DOHH2 (cell line): ENCODE data around the gene PRR23E.

ENCODE experiments used
- H3F3A ChIP-seq: fragments of 200-600 bp; sonication (generic), shearing (Covaris generic); 2 replicates; pipeline ENCODE4 v1.6.0; 2016; ENCODE audit warnings: antibody characterized with exemption, mild to moderate bottlenecking; ENCODE audit not compliant: control insufficient read depth, insufficient read depth
- H3K27ac ChIP-seq: fragments of 200-600 bp; sonication (generic); 2 replicates; pipeline ENCODE4 v1.5.1; 2014; ENCODE audit warnings: low read depth, mild to moderate bottlenecking, low read length, moderate library complexity
- H3K27me3 ChIP-seq: fragments of 200-600 bp; sonication (generic); 2 replicates; pipeline ENCODE4 v1.6.1; 2014; ENCODE audit warnings: mild to moderate bottlenecking, low read length, mixed read lengths; ENCODE audit not compliant: control insufficient read depth
- H3K36me3 ChIP-seq: fragments of 200-600 bp; sonication (generic); 2 replicates; pipeline ENCODE4 v1.6.1; 2014; ENCODE audit warnings: mild to moderate bottlenecking, low read length, moderate library complexity, mixed read lengths; ENCODE audit not compliant: control insufficient read depth
- H3K4me1 ChIP-seq: fragments of 200-600 bp; sonication (generic); 2 replicates; pipeline ENCODE4 v1.6.1; 2014; ENCODE audit warnings: mild to moderate bottlenecking, low read length, mixed read lengths; ENCODE audit not compliant: control insufficient read depth
- H3K4me2 ChIP-seq: fragments of 200-600 bp; sonication (generic); 2 replicates; pipeline ENCODE4 v1.6.0; 2014; ENCODE audit warnings: mild to moderate bottlenecking, low read length, moderate library complexity
- H3K4me3 ChIP-seq: fragments of 200-600 bp; sonication (generic); 2 replicates; pipeline ENCODE4 v1.5.1; 2014; ENCODE audit warnings: mild to moderate bottlenecking, low read length, mixed read lengths
- H3K79me2 ChIP-seq: fragments of 200-600 bp; sonication (generic); 2 replicates; pipeline ENCODE4 v1.6.1; 2014; ENCODE audit warnings: mild to moderate bottlenecking, low read length, mixed read lengths; ENCODE audit not compliant: control insufficient read depth
- H3K9me2 ChIP-seq: fragments of 200-600 bp; sonication (generic); replicated peaks from 2 replicates; pipeline ENCODE4 v1.6.1; 2014; ENCODE audit warnings: mild to moderate bottlenecking, low read length, mixed read lengths; ENCODE audit not compliant: control insufficient read depth
- H3K9me3 ChIP-seq: fragments of 200-600 bp; sonication (generic); 2 replicates; pipeline ENCODE4 v1.6.1; 2014; ENCODE audit warnings: antibody characterized with exemption, low read length, mixed read lengths; ENCODE audit not compliant: control insufficient read depth, insufficient read depth
- H4K20me1 ChIP-seq: fragments of 200-600 bp; sonication (generic); 2 replicates; pipeline ENCODE4 v1.6.0; 2014; ENCODE audit warnings: low read depth, mild to moderate bottlenecking, antibody characterized with exemption, low read length, moderate library complexity; ENCODE audit not compliant: control insufficient read depth, insufficient read depth
- EZH2phosphoT487 ChIP-seq: fragments of 200-600 bp; sonication (generic); IDR thresholded peaks from 2 replicates; pipeline ENCODE4 v1.6.1; 2017; ENCODE audit warnings: borderline replicate concordance, mild to moderate bottlenecking, antibody characterized with exemption, low read length, moderate library complexity, mixed read lengths
- TF ChIP-seq, protein P1 (sequence below): fragments of 200-600 bp; sonication (generic); IDR thresholded peaks from one replicate; pipeline ENCODE4 v1.5.1; 2014; ENCODE audit warnings: antibody characterized with exemption, mild to moderate bottlenecking, low read depth, low read length; ENCODE audit not compliant: poor library complexity, severe bottlenecking

Gene PRR23E

DNA sequence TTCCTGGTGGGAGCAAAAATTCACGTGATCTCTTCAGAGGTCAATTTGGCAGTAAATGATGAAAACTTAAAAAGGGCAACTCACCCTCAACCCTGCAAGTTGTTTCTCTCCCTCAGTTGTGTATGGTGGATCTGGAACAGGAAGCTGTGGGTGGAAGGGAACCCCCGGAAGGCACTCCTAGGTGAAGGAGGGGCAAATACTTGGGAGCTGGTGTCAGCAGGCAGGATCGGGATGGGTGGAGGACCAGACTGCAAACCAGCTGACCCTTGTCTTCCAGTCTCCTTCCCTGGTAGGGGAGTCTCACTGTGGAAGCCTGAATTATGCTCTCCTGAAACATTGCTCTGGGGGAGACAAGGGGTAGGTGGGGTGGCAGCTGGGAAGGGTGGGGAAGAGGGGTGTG lies 33.5 kb downstream of the PRR23E start:
- Histone ChIP-seq H3K27ac (no peak overlapping the region), H3K27me3 (no peaks in the 10 kb centered on the region), H4K20me1 (no peaks in the 10 kb centered on the region), H3F3A (no peaks in the 10 kb centered on the region), H3K4me3 (peak overlapping the region; percentile 30), H3K9me3 (peaks cover 3% of the 10 kb centered on the region; the same call in 1 of the 2 replicates), H3K36me3 (no peaks in the 10 kb centered on the region), H3K79me2 (no peaks in the 10 kb centered on the region), H3K4me2 (peak overlapping the region; percentile 37), H3K4me1 (peaks cover 17% of the 10 kb centered on the region), H3K9me2 (no peaks in the 10 kb centered on the region)
- no peak for TF ChIP-seq EZH2phosphoT487
- TF ChIP-seq, protein P1, sequence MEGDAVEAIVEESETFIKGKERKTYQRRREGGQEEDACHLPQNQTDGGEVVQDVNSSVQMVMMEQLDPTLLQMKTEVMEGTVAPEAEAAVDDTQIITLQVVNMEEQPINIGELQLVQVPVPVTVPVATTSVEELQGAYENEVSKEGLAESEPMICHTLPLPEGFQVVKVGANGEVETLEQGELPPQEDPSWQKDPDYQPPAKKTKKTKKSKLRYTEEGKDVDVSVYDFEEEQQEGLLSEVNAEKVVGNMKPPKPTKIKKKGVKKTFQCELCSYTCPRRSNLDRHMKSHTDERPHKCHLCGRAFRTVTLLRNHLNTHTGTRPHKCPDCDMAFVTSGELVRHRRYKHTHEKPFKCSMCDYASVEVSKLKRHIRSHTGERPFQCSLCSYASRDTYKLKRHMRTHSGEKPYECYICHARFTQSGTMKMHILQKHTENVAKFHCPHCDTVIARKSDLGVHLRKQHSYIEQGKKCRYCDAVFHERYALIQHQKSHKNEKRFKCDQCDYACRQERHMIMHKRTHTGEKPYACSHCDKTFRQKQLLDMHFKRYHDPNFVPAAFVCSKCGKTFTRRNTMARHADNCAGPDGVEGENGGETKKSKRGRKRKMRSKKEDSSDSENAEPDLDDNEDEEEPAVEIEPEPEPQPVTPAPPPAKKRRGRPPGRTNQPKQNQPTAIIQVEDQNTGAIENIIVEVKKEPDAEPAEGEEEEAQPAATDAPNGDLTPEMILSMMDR = no peak

DNA sequence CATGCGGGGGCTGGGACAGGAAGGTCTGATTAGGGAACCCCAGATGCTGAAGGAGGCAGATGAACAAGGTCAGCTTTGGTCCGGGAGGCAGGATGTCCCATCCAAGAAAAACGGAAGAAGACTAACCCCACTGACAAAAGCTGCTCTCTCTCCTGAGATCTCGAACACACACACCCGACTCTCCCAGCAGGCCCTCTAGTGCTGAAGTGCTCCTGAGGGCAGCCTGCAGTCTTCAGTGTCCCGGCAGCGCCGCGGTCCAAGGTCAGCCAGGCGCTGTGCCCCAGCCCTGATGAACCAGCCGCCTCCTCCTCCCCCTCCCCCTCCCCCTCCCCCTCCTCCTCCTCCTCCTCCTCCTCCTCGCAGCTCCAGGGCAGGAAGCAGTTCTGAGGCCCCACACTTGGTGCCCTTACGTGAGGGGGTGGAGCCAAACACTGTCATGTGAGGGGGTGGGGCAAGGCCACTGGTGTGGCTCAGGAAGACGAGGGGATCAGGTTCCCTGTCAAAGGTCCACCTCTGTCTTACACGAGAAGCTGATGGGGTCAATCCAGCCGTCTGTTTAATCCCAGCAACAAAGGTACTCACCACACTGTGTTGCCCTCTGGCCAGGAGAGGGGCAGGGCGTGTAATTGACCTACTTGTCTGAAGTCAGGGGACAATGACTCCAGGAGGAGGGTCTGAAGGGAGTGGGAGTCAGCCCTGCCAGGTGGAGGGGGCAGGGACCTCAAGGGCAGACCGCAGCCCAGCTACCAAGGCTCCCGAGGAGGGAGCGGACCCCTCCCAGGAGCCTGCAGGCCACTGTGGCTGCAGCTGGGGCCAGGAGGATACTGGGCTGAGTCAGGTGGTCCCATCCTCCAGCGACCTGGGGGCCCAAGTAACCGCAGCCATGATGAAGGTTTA lies 34.3 kb downstream of the PRR23E start:
- Histone ChIP-seq H3K79me2 (no peaks in the 10 kb centered on the region), H3K4me2 (peak overlapping the region; percentile 47), H3K4me3 (peak overlapping the region; percentile 37), H3F3A (no peaks in the 10 kb centered on the region), H3K27ac (no peak overlapping the region), H4K20me1 (no peaks in the 10 kb centered on the region), H3K9me3 (peaks cover 3% of the 10 kb centered on the region; the same call in 1 of the 2 replicates), H3K36me3 (no peaks in the 10 kb centered on the region), H3K4me1 (peaks cover 17% of the 10 kb centered on the region), H3K27me3 (no peaks in the 10 kb centered on the region), H3K9me2 (no peaks in the 10 kb centered on the region)
- TF ChIP-seq, protein P1 = no peak

DNA sequence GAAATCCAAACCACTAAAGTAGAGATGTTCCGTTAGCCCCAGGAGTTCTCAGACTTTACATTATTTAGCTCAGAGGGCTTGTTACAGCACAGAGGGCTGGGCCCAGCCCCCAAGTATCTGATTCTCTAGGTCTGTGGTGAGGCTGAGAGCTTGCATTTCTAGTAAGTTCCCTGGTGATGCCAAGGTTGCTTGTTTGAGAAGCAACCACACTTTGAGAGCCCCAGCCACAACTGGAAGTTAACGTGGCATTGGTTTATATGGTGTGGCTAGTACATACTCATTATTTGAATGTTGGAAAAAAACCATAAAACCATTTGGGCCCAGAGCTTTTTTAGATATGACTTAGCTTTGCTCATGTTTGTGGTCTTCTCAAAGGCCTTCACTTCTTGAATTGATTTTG lies 35.9 kb downstream of the PRR23E start:
- Histone ChIP-seq H3K27ac (no peak overlapping the region), H3K79me2 (no peaks in the 10 kb centered on the region), H3K9me2 (no peaks in the 10 kb centered on the region), H3K9me3 (peaks cover 3% of the 10 kb centered on the region; the same call in 1 of the 2 replicates), H3K4me2 (no peak overlapping the region), H3K36me3 (no peaks in the 10 kb centered on the region), H3F3A (no peaks in the 10 kb centered on the region), H3K4me3 (no peak overlapping the region), H3K4me1 (peaks cover 15% of the 10 kb centered on the region), H4K20me1 (no peaks in the 10 kb centered on the region), H3K27me3 (no peaks in the 10 kb centered on the region)
- TF ChIP-seq, protein P1 = no peak
- no peak for TF ChIP-seq EZH2phosphoT487
